NB4 (cell line): Measurements from ENCODE around the gene CABLES1.

Experiments used
- DNase-seq: peaks from one replicate; pipeline ENCODE4 v3.0.0; 2010; ENCODE audit warnings: low read depth
- H3K4me3 ChIP-seq: one replicate; pipeline ENCODE4 v1.5.1; 2011; ENCODE audit warnings: mild to moderate bottlenecking, low read depth, low read length, moderate library complexity
- CTCF ChIP-seq: IDR thresholded peaks from one replicate; pipeline ENCODE4 v1.5.1; 2012; ENCODE audit warnings: low read depth, low read length
- MAX ChIP-seq: IDR thresholded peaks from 2 replicates; pipeline ENCODE4 v1.6.1; 2011; ENCODE audit warnings: low read depth, low read length
- MYC ChIP-seq: IDR thresholded peaks from 2 replicates; pipeline ENCODE4 v1.6.1; 2011; ENCODE audit warnings: low read depth, low read length
- POLR2A ChIP-seq: IDR thresholded peaks from 2 replicates; pipeline ENCODE4 v1.6.1; 2011; ENCODE audit warnings: mild to moderate bottlenecking; ENCODE audit not compliant: insufficient read length; ENCODE audit errors: extremely low read depth

Gene CABLES1

GRCh38 chr18:23228102-23229061, 93.1 kb downstream of the CABLES1 start:
- TF ChIP-seq CTCF (no peak), MYC (no peak), POLR2A (no peak), MAX (peak; percentile 14; the same call in 1 of the 2 replicates)
- DNase-seq, result peak; percentile 54
- H3K4me3 ChIP-seq, result no peak overlapping the region

- H3K4me3 ChIP-seq, result no peak overlapping the region
- DNase-seq, result no peak
- no peak for TF ChIP-seq CTCF
- no peak for TF ChIP-seq POLR2A
- no peak for TF ChIP-seq MYC
- TF ChIP-seq MAX, result no peak
These were observed 94.2 kb downstream of the CABLES1 start for GRCh38 chr18:23229472-23229871.

- H3K4me3 ChIP-seq, result no peak overlapping the region
- TF ChIP-seq POLR2A, result no peak
- TF ChIP-seq MYC, result no peak
- TF ChIP-seq CTCF, result no peak
- no peak for TF ChIP-seq MAX
- DNase-seq, result no peak
These were observed 95.4 kb downstream of the CABLES1 start for GRCh38 chr18:23230686-23231085.

- TF ChIP-seq CTCF, result no peak
- TF ChIP-seq POLR2A, result no peak
- peak; percentile 94 for TF ChIP-seq MAX
- peak; percentile 92 for TF ChIP-seq MYC
- peak; percentile 98 for DNase-seq
- H3K4me3 ChIP-seq, result no peak overlapping the region
These were observed 96.2 kb downstream of the CABLES1 start for GRCh38 chr18:23231340-23232021.

GRCh38 chr18:23232331-23232730, 97.0 kb downstream of the CABLES1 start:
- H3K4me3 ChIP-seq, result no peak overlapping the region
- TF ChIP-seq CTCF (no peak), MYC (no peak), POLR2A (no peak), MAX (no peak)
- no peak for DNase-seq
